B cell (primary cell): ENCODE measurements around the gene MRPS24. TPM values are rescaled to one million over a fixed set of nuclear protein-coding genes. Genes with fewer than 3 reads are reported as not detected.
"Not testable (repeated sequence)": the region's sequence is repeated elsewhere in the genome, so short reads cannot be mapped to it uniquely, and the experiment has no call there.

Experiments used
- ATAC-seq: fragments of 200-7000 bp; cut with Tn5 transposase; one replicate; pipeline ENCODE4 v1.10.0; 2021; ENCODE audit warnings: low read depth, mild to moderate bottlenecking, moderate number of reproducible peaks, moderate library complexity
- CTCF ChIA-PET: fragments of 350-600 bp; sonication (Branson Sonifier 250); formaldehyde crosslinking; loops from one replicate; lab custom pipeline; 2021; ENCODE audit warnings: antibody characterized with exemption, inconsistent platforms; lab: Charles Lee
- POLR2A ChIA-PET: fragments of 350-600 bp; sonication (Branson Sonifier 250); formaldehyde crosslinking; loops from one replicate; lab custom pipeline; 2021; ENCODE audit warnings: antibody characterized with exemption; lab: Charles Lee
- DNase-seq: peaks from one replicate; pipeline ENCODE4 v3.0.0; 2013
- H2AFZ ChIP-seq: 2 replicates; pipeline ENCODE4 v1.6.1; 2012; ENCODE audit warnings: mild to moderate bottlenecking, low read depth, low read length; ENCODE audit not compliant: insufficient read depth, poor library complexity, severe bottlenecking
- H3K27ac ChIP-seq, 2 donors: 1 replicate in 1 of 2; 2 replicates in 1 of 2; pipeline ENCODE4 v1.5.1; 2012 to 2013; ENCODE audit warnings: low read length in 2 of 2, mild to moderate bottlenecking in 2 of 2, moderate library complexity in 1 of 2
- H3K27me3 ChIP-seq, 4 experiments: fragments of 200-600 bp in 1 of 4; sonication (generic) in 1 of 4; replicated peaks in 1 of 4; 1 replicate in 2 of 4; 2 replicates in 2 of 4; pipeline versions ENCODE4 v1.6.1 to v1.7.0; 2013 to 2016; ENCODE audit warnings: low read length in 3 of 4, mild to moderate bottlenecking in 2 of 4, mixed read lengths in 1 of 4, moderate library complexity in 1 of 4; ENCODE audit not compliant: insufficient read depth in 4 of 4, control insufficient read depth in 3 of 4; ENCODE audit errors: control extremely low read depth in 1 of 4
- H3K36me3 ChIP-seq, 2 experiments: replicated peaks in 1 of 2; 1 replicate in 1 of 2; 2 replicates in 1 of 2; pipeline versions ENCODE4 v1.6.1 to v1.7.1; 2013; ENCODE audit warnings: low read length in 1 of 2; ENCODE audit not compliant: insufficient read depth in 2 of 2, control insufficient read depth in 1 of 2; ENCODE audit errors: control extremely low read depth in 1 of 2, extremely low read depth in 1 of 2
- H3K4me1 ChIP-seq, 2 donors: fragments of 200-600 bp in 1 of 2; sonication (generic) in 1 of 2; 1 replicate in 1 of 2; 2 replicates in 1 of 2; pipeline versions ENCODE4 v1.5.1 to v1.6.1; 2013 to 2017; ENCODE audit warnings: low read length in 2 of 2; ENCODE audit not compliant: control insufficient read depth in 2 of 2, insufficient read depth in 2 of 2
- H3K4me2 ChIP-seq: replicated peaks from 2 replicates; pipeline ENCODE3; 2012; ENCODE audit warnings: mild to moderate bottlenecking, low read depth, low read length; ENCODE audit not compliant: poor library complexity, severe bottlenecking
- H3K4me3 ChIP-seq, 5 experiments: fragments of 200-600 bp in 1 of 5; sonication (generic) in 1 of 5; 1 replicate in 3 of 5; 2 replicates in 2 of 5; pipeline versions ENCODE4 v1.5.1 to v1.7.0; 2011 to 2016; ENCODE audit warnings: low read length in 4 of 5, mild to moderate bottlenecking in 4 of 5, low read depth in 2 of 5, control low read depth in 1 of 5, moderate library complexity in 1 of 5; ENCODE audit not compliant: insufficient read depth in 1 of 5; ENCODE audit errors: control extremely low read depth in 1 of 5, extremely low read depth in 1 of 5
- H3K79me2 ChIP-seq: fragments of 200-600 bp; sonication (generic); one replicate; pipeline ENCODE4 v1.6.0; 2016; ENCODE audit warnings: low read length; ENCODE audit not compliant: control insufficient read depth, insufficient read depth
- H3K9ac ChIP-seq: fragments of 200-600 bp; sonication (generic); 2 replicates; pipeline ENCODE4 v1.6.1; 2017; ENCODE audit warnings: mild to moderate bottlenecking, low read length, moderate library complexity
- H3K9me3 ChIP-seq, 3 donors: one replicate each; pipeline versions ENCODE4 v1.6.1 to v1.7.1; 2013; ENCODE audit warnings: low read length in 2 of 3; ENCODE audit not compliant: control insufficient read depth in 2 of 3, insufficient read depth in 1 of 3; ENCODE audit errors: control extremely low read depth in 1 of 3
- H4K20me1 ChIP-seq: 2 replicates; pipeline ENCODE4 v1.6.0; 2012; ENCODE audit warnings: mild to moderate bottlenecking, low read length; ENCODE audit not compliant: insufficient read depth, control insufficient read depth, poor library complexity, severe bottlenecking
- H3K27ac Mint-ChIP-seq: one replicate; pipeline ENCODE4 v1.8.0; 2021; ENCODE audit warnings: mixed read lengths
- H3K27me3 Mint-ChIP-seq: one replicate; pipeline ENCODE4 v1.8.0; 2021; ENCODE audit warnings: mixed read lengths
- H3K4me1 Mint-ChIP-seq: one replicate; pipeline ENCODE4 v1.8.0; 2021; ENCODE audit warnings: mixed read lengths
- H3K4me3 Mint-ChIP-seq: one replicate; pipeline ENCODE4 v1.8.0; 2021; ENCODE audit warnings: mixed read lengths
- H3K9me3 Mint-ChIP-seq: one replicate; pipeline ENCODE4 v1.8.0; 2022; ENCODE audit warnings: mixed read lengths; ENCODE audit not compliant: insufficient read depth
- EZH2 ChIP-seq: IDR thresholded peaks from 2 replicates; pipeline ENCODE4 v1.6.1; 2012; ENCODE audit warnings: borderline replicate concordance, low read depth, mild to moderate bottlenecking, moderate library complexity, low read length; ENCODE audit not compliant: insufficient read depth, poor library complexity, severe bottlenecking
- WGBS: methylation state at CpG from one replicate; pipeline ENCODE4 v1.1.5; 2013; ENCODE audit warnings: missing lambda C conversion rate; ENCODE audit not compliant: insufficient coverage; 5-methylcytosine and 5-hydroxymethylcytosine counted together
- intact Hi-C: fragments of 100-400 bp; cut with micrococcal nuclease; formaldehyde crosslinking; loops from one replicate; pipeline ENCODE4 v1.10.0; 2022
- polyA plus RNA-seq: library from polyadenylated mRNA; depleted of rRNA; stranded (reverse); fragments of >200 nt; gene quantifications from 2 replicates; pipeline ENCODE4 v1.2.3, GENCODE V29; 2012
- small RNA-seq: library from RNA; depleted of rRNA; stranded (forward); fragments of <200 nt; gene quantifications from one replicate; pipeline ENCODE3, GENCODE V24; 2012; ENCODE audit warnings: low replicate concordance, low read depth; ENCODE audit not compliant: insufficient read length
- total RNA-seq, 2 donors: library from RNA; stranded (reverse); fragments of 120-200 nt in 1 of 2; gene quantifications; 1 replicate in 1 of 2; 2 replicates in 1 of 2; pipeline versions ENCODE4 v1.2.3 to v1.2.4, GENCODE V29; 2013 to 2022
- TF ChIP-seq, protein P1 (sequence below): fragments of 200-600 bp; IDR thresholded peaks from one replicate; pipeline ENCODE4 v1.8.0; 2022; ENCODE audit warnings: antibody characterized with exemption, mild to moderate bottlenecking

The MRPS24 gene
- total and polyA plus RNA-seq, 2 donors (not counting 1 experiment from before 2014, with no cell fraction given): 54.1 to 102 TPM

DNA sequence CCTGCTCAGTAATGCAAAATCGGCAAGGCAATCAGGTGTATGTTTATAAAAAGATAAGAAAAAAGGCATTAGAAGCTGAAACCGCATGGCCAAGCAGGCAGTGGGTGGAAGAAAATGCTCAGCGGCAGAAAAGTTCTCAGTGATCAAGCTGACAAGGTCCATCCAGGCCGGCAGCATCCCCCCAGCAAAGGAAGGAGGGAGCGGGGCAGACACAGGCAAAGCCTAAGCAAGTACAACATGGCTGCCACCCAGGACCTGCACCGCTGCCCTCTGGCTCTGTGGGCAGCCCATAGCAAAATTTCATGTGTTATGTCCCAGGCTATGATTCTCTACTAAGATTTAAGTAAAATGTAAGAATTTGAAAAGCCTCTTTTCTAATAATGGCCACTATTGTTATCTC, 45.4 kb downstream of the MRPS24 start:
- no peak overlapping the region for H3K4me3 ChIP-seq
- POLR2A ChIA-PET: no interaction called here
- 93% methylated on average over 3 of the region's 6 CpGs for WGBS
- intact Hi-C loops: no loop called here
- H3K9me3 ChIP-seq: no peaks in the 10 kb centered on the region
- H2AFZ ChIP-seq: no peak overlapping the region
- H3K9ac ChIP-seq: no peak overlapping the region
- H3K36me3 ChIP-seq: no peaks in the 10 kb centered on the region
- CTCF ChIA-PET: no interaction called here
- no peak overlapping the region for H3K4me2 ChIP-seq
- H3K27ac ChIP-seq: no peak overlapping the region
- H3K4me3 Mint-ChIP-seq: no peak overlapping the region
- no peak overlapping the region for H3K27ac Mint-ChIP-seq
- ATAC-seq (no peak), DNase-seq (no peak)
- no peaks in the 10 kb centered on the region for H3K79me2 ChIP-seq
- H3K27me3 Mint-ChIP-seq: peaks cover 60% of the 10 kb centered on the region
- peaks cover 0 to 10% (median 4%) of the 10 kb centered on the region in 4 experiments for H3K27me3 ChIP-seq
- H3K4me1 ChIP-seq: no peaks in the 10 kb centered on the region
- no peaks in the 10 kb centered on the region for H3K9me3 Mint-ChIP-seq
- H3K4me1 Mint-ChIP-seq: no peaks in the 10 kb centered on the region
- no peak for TF ChIP-seq EZH2
- TF ChIP-seq, protein P1, sequence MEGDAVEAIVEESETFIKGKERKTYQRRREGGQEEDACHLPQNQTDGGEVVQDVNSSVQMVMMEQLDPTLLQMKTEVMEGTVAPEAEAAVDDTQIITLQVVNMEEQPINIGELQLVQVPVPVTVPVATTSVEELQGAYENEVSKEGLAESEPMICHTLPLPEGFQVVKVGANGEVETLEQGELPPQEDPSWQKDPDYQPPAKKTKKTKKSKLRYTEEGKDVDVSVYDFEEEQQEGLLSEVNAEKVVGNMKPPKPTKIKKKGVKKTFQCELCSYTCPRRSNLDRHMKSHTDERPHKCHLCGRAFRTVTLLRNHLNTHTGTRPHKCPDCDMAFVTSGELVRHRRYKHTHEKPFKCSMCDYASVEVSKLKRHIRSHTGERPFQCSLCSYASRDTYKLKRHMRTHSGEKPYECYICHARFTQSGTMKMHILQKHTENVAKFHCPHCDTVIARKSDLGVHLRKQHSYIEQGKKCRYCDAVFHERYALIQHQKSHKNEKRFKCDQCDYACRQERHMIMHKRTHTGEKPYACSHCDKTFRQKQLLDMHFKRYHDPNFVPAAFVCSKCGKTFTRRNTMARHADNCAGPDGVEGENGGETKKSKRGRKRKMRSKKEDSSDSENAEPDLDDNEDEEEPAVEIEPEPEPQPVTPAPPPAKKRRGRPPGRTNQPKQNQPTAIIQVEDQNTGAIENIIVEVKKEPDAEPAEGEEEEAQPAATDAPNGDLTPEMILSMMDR: no peak
- H4K20me1 ChIP-seq: no peaks in the 10 kb centered on the region

DNA sequence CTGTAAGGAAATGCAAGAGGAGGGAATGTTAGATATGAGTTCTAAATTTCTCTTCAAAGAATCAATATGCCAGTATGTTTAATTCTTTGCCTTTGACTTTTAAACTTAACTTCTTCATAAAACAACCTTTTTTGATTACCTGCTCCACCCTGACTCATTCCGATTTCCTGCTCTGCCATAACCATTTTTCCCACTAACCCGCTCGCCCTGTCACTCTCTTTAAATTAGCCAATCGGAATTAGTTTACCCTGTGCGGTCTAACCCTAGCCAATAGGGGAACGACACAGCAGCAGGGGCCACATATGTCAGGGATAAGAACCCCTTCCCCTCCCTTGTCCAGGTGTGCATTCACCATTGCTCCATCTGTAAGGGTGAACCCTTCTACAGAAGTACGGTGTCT, 45.9 kb downstream of the MRPS24 start:
- H3K4me3 ChIP-seq, H3K4me3 Mint-ChIP-seq, H3K79me2 ChIP-seq, H2AFZ ChIP-seq, H3K27ac ChIP-seq, H3K9me3 ChIP-seq, H3K4me2 ChIP-seq, ATAC-seq, DNase-seq, H4K20me1 ChIP-seq, H3K27ac Mint-ChIP-seq, H3K9ac ChIP-seq, H3K4me1 ChIP-seq, H3K4me1 Mint-ChIP-seq, H3K9me3 Mint-ChIP-seq, H3K36me3 ChIP-seq, POLR2A ChIA-PET, CTCF ChIA-PET, intact Hi-C loops: not testable (repeated sequence)
- H3K27me3 Mint-ChIP-seq: peaks cover 60% of the 10 kb centered on the region
- peaks cover 0 to 10% (median 4%) of the 10 kb centered on the region in 4 experiments for H3K27me3 ChIP-seq
- WGBS: 95% methylated on average over 6 of the region's 7 CpGs

Small RNAs within 50 kb of the gene (small RNA-seq; reads per million reads assigned to genes)
- gene MRPS24: not detected

Other genes starting within 250 kb of the MRPS24 start
- 72.7 and 89.7 TPM in 2 replicates for gene COA1, start 140.0 kb downstream of the MRPS24 start, total RNA-seq
- gene COA1, start 140.0 kb downstream of the MRPS24 start, polyA plus RNA-seq: 28.7 and 31.8 TPM in 2 replicates
- gene BLVRA, start 110.8 kb downstream of the MRPS24 start, total RNA-seq: 6.9 and 7.2 TPM in 2 replicates
- 3.2 and 5.4 TPM in 2 replicates for gene BLVRA, start 110.8 kb downstream of the MRPS24 start, polyA plus RNA-seq
- 25.1 and 31.3 TPM in 2 replicates for gene URGCP, start 37.1 kb upstream of the MRPS24 start, total RNA-seq
- gene URGCP, start 37.1 kb upstream of the MRPS24 start, polyA plus RNA-seq: 12.5 and 16.5 TPM in 2 replicates
- gene UBE2D4, start 56.9 kb upstream of the MRPS24 start, total RNA-seq: 9.4 and 11.4 TPM in 2 replicates
- 4.7 and 5.8 TPM in 2 replicates for gene UBE2D4, start 56.9 kb upstream of the MRPS24 start, polyA plus RNA-seq
- gene SPDYE1, start 128.4 kb upstream of the MRPS24 start, total RNA-seq: 0.10 TPM in 1 of 2 replicates, not detected in the other
- gene SPDYE1, start 128.4 kb upstream of the MRPS24 start, polyA plus RNA-seq: not detected in 2 replicates
- 311 and 335 TPM in 2 replicates for gene DBNL, start 175.2 kb upstream of the MRPS24 start, total RNA-seq
- gene DBNL, start 175.2 kb upstream of the MRPS24 start, polyA plus RNA-seq: 274 and 386 TPM in 2 replicates
- gene PGAM2, start 196.1 kb upstream of the MRPS24 start, total RNA-seq: 2.9 and 3.2 TPM in 2 replicates
- gene PGAM2, start 196.1 kb upstream of the MRPS24 start, polyA plus RNA-seq: 0.69 and 1.4 TPM in 2 replicates
- 92.6 and 93.2 TPM in 2 replicates for gene POLM, start 213.0 kb upstream of the MRPS24 start, total RNA-seq
- gene POLM, start 213.0 kb upstream of the MRPS24 start, polyA plus RNA-seq: 89.2 and 97.2 TPM in 2 replicates
- gene AEBP1, start 234.8 kb upstream of the MRPS24 start, total RNA-seq: 36.7 and 41.0 TPM in 2 replicates
- 20.2 and 36.1 TPM in 2 replicates for gene AEBP1, start 234.8 kb upstream of the MRPS24 start, polyA plus RNA-seq